ENCODE results near the gene CTPS2. TPM values are rescaled to one million over a fixed set of nuclear protein-coding genes. Genes with fewer than 3 reads are reported as not detected.

CTPS2 gene
- total and polyA plus RNA-seq, 2 donors (not counting 3 experiments of a cell fraction or from before 2014, with no cell fraction given) = 7.4 to 15.7 TPM

GRCh38 chrX:16544969-16545368 is 167.5 kb downstream of the CTPS2 start:
- FAIRE-seq (no peak), DNase-seq (ENCODE audit: low read depth, low spot score) (no peak)
- POLR2A ChIA-PET = no interaction called here
- Histone ChIP-seq H4K20me1 (replicated peaks; ENCODE audit: control insufficient read depth, extremely low read depth, insufficient read depth, low read length) (no peaks in the 10 kb centered on the region), H3K36me3 (ENCODE audit: control insufficient read depth in 2 of 2, extremely low read depth in 1 of 2, insufficient read depth in 2 of 2, low read length in 2 of 2) (no peaks in the 10 kb centered on the region), H3K9ac (replicated peaks; ENCODE audit: extremely low read depth, insufficient read depth, low read length) (no peak overlapping the region), H3K79me2 (ENCODE audit: control insufficient read depth, insufficient read depth, low read length) (no peaks in the 10 kb centered on the region), H2AFZ (ENCODE audit: low read depth, low read length) (no peak overlapping the region), H3K9me3 (replicated peaks; ENCODE audit: control insufficient read depth, insufficient read depth, low read length) (no peaks in the 10 kb centered on the region), H3K27me3 (ENCODE audit: control insufficient read depth in 2 of 2, insufficient read depth in 2 of 2, low read length in 2 of 2) (no peaks in the 10 kb centered on the region), H3K4me3 (replicated peaks in 1 of 3; ENCODE audit: insufficient read depth in 1 of 3, low read depth in 1 of 3, low read length in 3 of 3) (no peak overlapping the region), H3K4me1 (ENCODE audit: control insufficient read depth, extremely low read depth, insufficient read depth, low read length) (no peaks in the 10 kb centered on the region), H3K27ac (ENCODE audit: insufficient read depth, low read depth, low read length) (no peak overlapping the region), H3K4me2 (ENCODE audit: insufficient read depth, low read length) (no peak overlapping the region), H3K9me1 (replicated peaks; ENCODE audit: control insufficient read depth, extremely low read depth, insufficient read depth, low read length) (no peaks in the 10 kb centered on the region)
- CTCF ChIA-PET = no interaction called here
- intact Hi-C loops (cut with micrococcal nuclease) = no loop called here
- dilution Hi-C loops (cut with MboI; ENCODE audit: extremely low pct_ligation_motif_present, low sequenced_read_pairs) = no loop called here
- TF ChIP-seq MAX (IDR thresholded peaks at IDR 0.05; ENCODE audit: insufficient read depth, insufficient read length) (no peak), JUN (IDR thresholded peaks at IDR 0.05; ENCODE audit: borderline replicate concordance, insufficient read depth, insufficient read length, low read depth) (no peak), POLR2AphosphoS5 (IDR thresholded peaks at IDR 0.05; ENCODE audit: insufficient read depth, low read depth, low read length) (no peak), GATA2 (IDR thresholded peaks at IDR 0.05; ENCODE audit: insufficient read depth, insufficient read length, low read depth, low read length) (no peak), POLR2A (IDR thresholded peaks at IDR 0.05; ENCODE audit: low read depth, low read length) (no peak), EZH2 (IDR thresholded peaks at IDR 0.05; ENCODE audit: borderline replicate concordance, low read depth, low read length, severe bottlenecking) (no peak), CTCF (IDR thresholded peaks at IDR 0.05; ENCODE audit: extremely low read depth in 1 of 2, insufficient read depth in 1 of 2, low read depth in 1 of 2, low read length in 2 of 2) (no peak), MYC (IDR thresholded peaks at IDR 0.05; ENCODE audit: low read depth, low read length) (no peak), FOS (IDR thresholded peaks at IDR 0.05; ENCODE audit: borderline replicate concordance, insufficient read depth, low read length) (no peak)
- BruUV-seq (replicated peaks) = no TSS peak

MicroRNA genes within 50 kb of the gene (microRNA counts, 767-probe panel; counts per million panel counts)
- microRNA hsa-miR-548am-3p = 723 counts per million, percentile 96 among the panel's probes with 10 or more counts

Small RNAs within 50 kb of the gene (microRNA-seq; reads per million reads assigned to microRNA genes)
- gene MIR548AM (ENCODE audit: borderline number of aligned reads, borderline replicate concordance) = not detected

Small RNAs within 50 kb of the gene (small RNA-seq; reads per million reads assigned to genes)
- not detected for gene MIR548AM (ENCODE audit: insufficient read depth, insufficient read length, low read depth, low replicate concordance)

Other genes with a start within 250 kb of the CTPS2 start
- gene S100G, start 62.5 kb downstream of the CTPS2 start, total RNA-seq = not detected in 2 replicates
- not detected in 2 replicates for gene S100G, start 62.5 kb downstream of the CTPS2 start, polyA plus RNA-seq
- 21.9 and 22.2 TPM in 2 replicates for gene SYAP1, start 6.9 kb upstream of the CTPS2 start, total RNA-seq
- gene SYAP1, start 6.9 kb upstream of the CTPS2 start, polyA plus RNA-seq = 2.6 and 3.4 TPM in 2 replicates
- 7.3 and 7.6 TPM in 2 replicates for gene TXLNG, start 73.8 kb upstream of the CTPS2 start, total RNA-seq
- 4.8 and 6.8 TPM in 2 replicates for gene TXLNG, start 73.8 kb upstream of the CTPS2 start, polyA plus RNA-seq
- gene RBBP7, start 157.7 kb upstream of the CTPS2 start, total RNA-seq = 129 and 130 TPM in 2 replicates
- 69.7 and 81.5 TPM in 2 replicates for gene RBBP7, start 157.7 kb upstream of the CTPS2 start, polyA plus RNA-seq
- gene REPS2, start 234.0 kb upstream of the CTPS2 start, total RNA-seq = 2.6 and 4.9 TPM in 2 replicates
- gene REPS2, start 234.0 kb upstream of the CTPS2 start, polyA plus RNA-seq = 0.78 and 0.91 TPM in 2 replicates

Measured in endothelial cell of umbilical vein (primary cell).